ENCODE data around the gene RTN4IP1.

DNA sequence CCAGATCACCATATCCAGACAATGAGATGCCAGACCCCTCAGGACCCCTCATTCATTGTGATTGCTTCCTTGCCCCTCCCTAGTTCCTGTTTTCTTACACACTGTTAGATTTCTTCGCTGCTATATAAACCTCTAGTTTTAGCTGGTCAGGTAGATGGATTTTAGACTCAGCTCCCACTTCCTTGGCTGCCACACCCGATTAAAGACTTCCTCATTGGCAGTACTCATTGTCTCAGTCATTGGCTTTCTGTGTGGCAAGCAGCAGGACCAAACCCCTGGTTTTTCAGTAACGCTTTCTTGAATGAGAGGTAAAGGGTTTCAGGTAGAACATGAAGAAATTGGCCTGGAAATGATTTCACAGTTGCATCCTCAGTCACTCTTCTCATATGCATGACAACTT is 48.0 kb upstream of the RTN4IP1 start:
- no peak for TF ChIP-seq CTCF (IDR thresholded peaks at IDR 0.05)
- TF ChIP-seq POLR2A (IDR thresholded peaks at IDR 0.05): no peak

All from breast epithelium (tissue), 3 donors.